ENCODE measurements around the gene SOCS7.

- no peak for TF ChIP-seq CTCF (IDR thresholded peaks at IDR 0.05; ENCODE audit: insufficient read depth, low read depth, low read length)
- TF ChIP-seq EZH2 (IDR thresholded peaks at IDR 0.05; ENCODE audit: insufficient read depth, low read length) = no peak
These were observed 74.1 kb downstream of the SOCS7 start for GRCh38 chr17:38425744-38426143.
